Measurements from ENCODE around the gene KIF21B. TPM values are rescaled to one million over a fixed set of nuclear protein-coding genes. Genes with fewer than 3 reads are reported as not detected.

The KIF21B gene
- total RNA-seq, 1 donor from 2014 or later = 2.6 TPM

GRCh38 chr1:201049248-201049831 lies 25.8 kb upstream of the KIF21B start:
- Mint-ChIP-seq H3K4me3 (ENCODE audit: unreplicated experiment) (no peak overlapping the region), H3K27me3 (ENCODE audit: low read depth) (peaks cover 15% of the 10 kb centered on the region), H3K27ac (ENCODE audit: unreplicated experiment) (no peak overlapping the region), H3K36me3 (ENCODE audit: low read depth) (no peaks in the 10 kb centered on the region), H3K9me3 (ENCODE audit: low read depth) (no peaks in the 10 kb centered on the region), H3K4me1 (ENCODE audit: low read depth) (peaks cover 22% of the 10 kb centered on the region)
- no peak for DNase-seq (ENCODE audit: low spot score)
- TF ChIP-seq CTCF (IDR thresholded peaks at IDR 0.05) = no peak

- Mint-ChIP-seq H3K4me1 (ENCODE audit: low read depth) (peaks cover 17% of the 10 kb centered on the region), H3K4me3 (ENCODE audit: unreplicated experiment) (no peak overlapping the region), H3K27me3 (ENCODE audit: low read depth) (peaks cover 17% of the 10 kb centered on the region), H3K36me3 (ENCODE audit: low read depth) (no peaks in the 10 kb centered on the region), H3K9me3 (ENCODE audit: low read depth) (no peaks in the 10 kb centered on the region), H3K27ac (ENCODE audit: unreplicated experiment) (no peak overlapping the region)
- TF ChIP-seq CTCF (IDR thresholded peaks at IDR 0.05) = no peak
- no peak for DNase-seq (ENCODE audit: low spot score)
Observed at GRCh38 chr1:201048521-201048920, 25.0 kb upstream of the KIF21B start.

- TF ChIP-seq CTCF (IDR thresholded peaks at IDR 0.05) = no peak
- DNase-seq (ENCODE audit: low spot score) = no peak
- Mint-ChIP-seq H3K4me3 (ENCODE audit: unreplicated experiment) (no peak overlapping the region), H3K9me3 (ENCODE audit: low read depth) (no peaks in the 10 kb centered on the region), H3K27me3 (ENCODE audit: low read depth) (peaks cover 15% of the 10 kb centered on the region), H3K4me1 (ENCODE audit: low read depth) (peaks cover 4% of the 10 kb centered on the region), H3K27ac (ENCODE audit: unreplicated experiment) (no peak overlapping the region), H3K36me3 (ENCODE audit: low read depth) (no peaks in the 10 kb centered on the region)
Observed at GRCh38 chr1:201044119-201044518, 20.6 kb upstream of the KIF21B start.

- no peak overlapping the region for H3K4me3 Mint-ChIP-seq (ENCODE audit: unreplicated experiment)
- peaks cover 4% of the 10 kb centered on the region for H3K4me1 Mint-ChIP-seq (ENCODE audit: low read depth)
- H3K9me3 Mint-ChIP-seq (ENCODE audit: low read depth) = no peaks in the 10 kb centered on the region
- H3K27me3 Mint-ChIP-seq (ENCODE audit: low read depth) = peaks cover 8% of the 10 kb centered on the region
- peak; percentile 97 for TF ChIP-seq CTCF (IDR thresholded peaks at IDR 0.05)
- no peak for DNase-seq (ENCODE audit: low spot score)
- H3K36me3 Mint-ChIP-seq (ENCODE audit: low read depth) = no peaks in the 10 kb centered on the region
- no peak overlapping the region for H3K27ac Mint-ChIP-seq (ENCODE audit: unreplicated experiment)
Observed at GRCh38 chr1:201042779-201043461, 19.4 kb upstream of the KIF21B start.

GRCh38 chr1:201041011-201041410 lies 17.5 kb upstream of the KIF21B start:
- no peak for TF ChIP-seq CTCF (IDR thresholded peaks at IDR 0.05)
- Mint-ChIP-seq H3K27me3 (ENCODE audit: low read depth) (peaks cover 6% of the 10 kb centered on the region), H3K4me3 (ENCODE audit: unreplicated experiment) (no peak overlapping the region), H3K36me3 (ENCODE audit: low read depth) (no peaks in the 10 kb centered on the region), H3K27ac (ENCODE audit: unreplicated experiment) (no peak overlapping the region), H3K4me1 (ENCODE audit: low read depth) (peaks cover 4% of the 10 kb centered on the region), H3K9me3 (ENCODE audit: low read depth) (no peaks in the 10 kb centered on the region)
- DNase-seq (ENCODE audit: low spot score) = no peak

Measured in chondrocyte (in vitro differentiated cells).